IMR-90 (cell line): ENCODE measurements around the gene ZNF644.

Experiments
- BHLHE40 ChIP-seq: fragments of 150-350 bp; IDR thresholded peaks from 2 replicates; pipeline ENCODE4 v1.6.1; 2016; ENCODE audit warnings: mild to moderate bottlenecking, low read depth, low read length
- CEBPB ChIP-seq: IDR thresholded peaks from 2 replicates; pipeline ENCODE4 v1.6.1; 2012; ENCODE audit warnings: low read depth, low read length, improper control_type of control experiment
- FOS ChIP-seq: fragments of 150-350 bp; IDR thresholded peaks from 2 replicates; pipeline ENCODE4 v1.6.1; 2016; ENCODE audit warnings: low read depth, low read length
- MAFK ChIP-seq: IDR thresholded peaks from 2 replicates; pipeline ENCODE4 v1.6.1; 2012; ENCODE audit warnings: low read depth, low read length, improper control_type of control experiment
- MAZ ChIP-seq: IDR thresholded peaks from 2 replicates; pipeline ENCODE4 v1.6.1; 2012; ENCODE audit warnings: low read depth, mild to moderate bottlenecking, low read length, improper control_type of control experiment, moderate library complexity, borderline replicate concordance
- NFE2L2 ChIP-seq: fragments of 150-350 bp; IDR thresholded peaks from 2 replicates; pipeline ENCODE4 v1.6.1; 2016; ENCODE audit warnings: low read depth, mild to moderate bottlenecking, low read length
- POLR2A ChIP-seq: IDR thresholded peaks from 2 replicates; pipeline ENCODE4 v1.6.1; 2012; ENCODE audit warnings: mild to moderate bottlenecking, low read depth, low read length
- RAD21 ChIP-seq: IDR thresholded peaks from 2 replicates; pipeline ENCODE4 v1.6.1; 2012; ENCODE audit warnings: low read length, improper control_type of control experiment
- RCOR1 ChIP-seq: IDR thresholded peaks from 2 replicates; pipeline ENCODE4 v1.6.1; 2012; ENCODE audit warnings: mild to moderate bottlenecking, low read length, improper control_type of control experiment; ENCODE audit not compliant: insufficient replicate concordance
- RFX5 ChIP-seq: IDR thresholded peaks from 2 replicates; pipeline ENCODE4 v1.8.0; 2012; ENCODE audit warnings: low read depth, mild to moderate bottlenecking, low read length, moderate library complexity
- SMC3 ChIP-seq: fragments of 150-350 bp; IDR thresholded peaks from 2 replicates; pipeline ENCODE4 v1.6.1; 2016; ENCODE audit warnings: low read depth, mild to moderate bottlenecking, antibody characterized with exemption, low read length, moderate library complexity
- TF ChIP-seq, protein P1 (sequence below): conservative IDR thresholded peaks from 2 replicates; pipeline ENCODE4 v1.5.1; 2012; ENCODE audit warnings: mild to moderate bottlenecking, low read depth, low read length, improper control_type of control experiment
- TF ChIP-seq, protein P2 (sequence below): fragments of 150-350 bp; IDR thresholded peaks from 2 replicates; pipeline ENCODE4 v1.6.1; 2017; ENCODE audit warnings: mild to moderate bottlenecking, antibody characterized with exemption, low read length, low read depth

DNA sequence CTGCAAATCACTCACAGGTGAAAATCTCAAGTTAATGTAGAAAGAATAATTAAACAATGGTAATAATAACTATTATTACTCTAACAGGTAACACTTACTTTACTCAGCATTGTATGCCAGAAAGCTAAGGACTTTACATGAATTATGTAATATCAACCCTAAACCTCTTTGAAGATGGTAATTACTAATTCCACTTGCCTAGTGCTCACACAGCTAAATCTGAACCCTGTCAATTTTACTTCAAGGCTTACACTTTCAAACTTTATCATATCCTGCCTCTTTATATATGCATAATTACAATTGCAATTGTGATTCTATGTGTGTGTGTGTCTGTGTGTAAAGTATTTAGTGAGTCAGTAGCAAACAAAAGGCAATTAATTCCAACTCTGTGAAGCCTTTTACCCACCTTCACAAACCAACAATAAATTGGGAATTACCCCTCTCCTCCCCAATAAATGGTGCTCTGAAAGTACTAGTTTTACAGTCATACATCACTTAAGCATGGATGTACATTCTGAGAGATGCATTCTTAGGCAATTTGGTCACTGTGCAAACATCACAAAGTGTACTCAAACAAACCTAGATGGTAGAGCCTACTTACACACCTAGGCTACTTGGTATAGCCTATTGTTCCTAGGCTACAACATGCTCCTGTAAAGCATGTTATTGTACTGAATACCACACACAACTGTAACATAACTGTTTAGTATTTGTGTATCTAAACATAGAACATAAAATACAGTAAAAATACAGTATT lies 5.9 kb downstream of the ZNF644 start:
- TF ChIP-seq POLR2A, result no peak
- TF ChIP-seq MAFK, result no peak
- TF ChIP-seq, protein P1, sequence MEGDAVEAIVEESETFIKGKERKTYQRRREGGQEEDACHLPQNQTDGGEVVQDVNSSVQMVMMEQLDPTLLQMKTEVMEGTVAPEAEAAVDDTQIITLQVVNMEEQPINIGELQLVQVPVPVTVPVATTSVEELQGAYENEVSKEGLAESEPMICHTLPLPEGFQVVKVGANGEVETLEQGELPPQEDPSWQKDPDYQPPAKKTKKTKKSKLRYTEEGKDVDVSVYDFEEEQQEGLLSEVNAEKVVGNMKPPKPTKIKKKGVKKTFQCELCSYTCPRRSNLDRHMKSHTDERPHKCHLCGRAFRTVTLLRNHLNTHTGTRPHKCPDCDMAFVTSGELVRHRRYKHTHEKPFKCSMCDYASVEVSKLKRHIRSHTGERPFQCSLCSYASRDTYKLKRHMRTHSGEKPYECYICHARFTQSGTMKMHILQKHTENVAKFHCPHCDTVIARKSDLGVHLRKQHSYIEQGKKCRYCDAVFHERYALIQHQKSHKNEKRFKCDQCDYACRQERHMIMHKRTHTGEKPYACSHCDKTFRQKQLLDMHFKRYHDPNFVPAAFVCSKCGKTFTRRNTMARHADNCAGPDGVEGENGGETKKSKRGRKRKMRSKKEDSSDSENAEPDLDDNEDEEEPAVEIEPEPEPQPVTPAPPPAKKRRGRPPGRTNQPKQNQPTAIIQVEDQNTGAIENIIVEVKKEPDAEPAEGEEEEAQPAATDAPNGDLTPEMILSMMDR, result no peak
- no peak for TF ChIP-seq BHLHE40
- no peak for TF ChIP-seq SMC3
- no peak for TF ChIP-seq RAD21
- TF ChIP-seq MAZ, result no peak
- no peak for TF ChIP-seq RFX5
- TF ChIP-seq NFE2L2, result no peak
- no peak for TF ChIP-seq CEBPB
- no peak for TF ChIP-seq FOS
- TF ChIP-seq, protein P2, sequence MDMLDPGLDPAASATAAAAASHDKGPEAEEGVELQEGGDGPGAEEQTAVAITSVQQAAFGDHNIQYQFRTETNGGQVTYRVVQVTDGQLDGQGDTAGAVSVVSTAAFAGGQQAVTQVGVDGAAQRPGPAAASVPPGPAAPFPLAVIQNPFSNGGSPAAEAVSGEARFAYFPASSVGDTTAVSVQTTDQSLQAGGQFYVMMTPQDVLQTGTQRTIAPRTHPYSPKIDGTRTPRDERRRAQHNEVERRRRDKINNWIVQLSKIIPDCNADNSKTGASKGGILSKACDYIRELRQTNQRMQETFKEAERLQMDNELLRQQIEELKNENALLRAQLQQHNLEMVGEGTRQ, result no peak
- TF ChIP-seq RCOR1, result no peak
